Measurements from ENCODE around the gene GPR171. TPM values are rescaled to one million over a fixed set of nuclear protein-coding genes. Genes with fewer than 3 reads are reported as not detected.

Gene GPR171
- total RNA-seq, 1 experiment from 2014 or later = not detected

DNA sequence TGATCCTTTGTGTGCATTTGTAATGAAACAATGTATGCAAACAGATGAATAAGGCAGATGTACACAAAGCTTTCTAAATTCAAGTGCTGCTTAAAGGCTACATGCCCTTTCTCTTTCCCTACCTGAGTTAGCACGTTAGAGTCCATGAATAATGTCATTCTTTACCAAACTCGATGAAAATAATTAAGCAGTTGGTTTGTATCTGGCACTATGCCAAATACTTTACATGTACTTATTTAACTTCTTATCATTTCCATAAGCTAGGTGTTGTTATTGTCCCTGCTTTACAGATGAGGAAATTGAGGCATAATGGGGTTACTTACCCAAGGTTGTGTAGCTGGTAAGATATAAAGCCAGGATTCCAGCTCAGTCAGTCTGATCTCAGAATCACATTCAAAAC is 2.4 kb downstream of the GPR171 start:
- H3K27ac ChIP-seq (ENCODE audit: low read length) = no peak overlapping the region
- H3K4me1 ChIP-seq (ENCODE audit: control insufficient read depth, insufficient read depth, low read length) = no peaks in the 10 kb centered on the region
- in situ Hi-C loops (cut with HindIII; ENCODE audit: low pct_unique_long_range_greater_than_20kb, low sequenced_read_pairs) = no loop called here
- H3K9me3 ChIP-seq (ENCODE audit: control insufficient read depth, insufficient read depth, low read depth, low read length) = no peaks in the 10 kb centered on the region
- intact Hi-C loops (cut with micrococcal nuclease; ENCODE audit: unreplicated experiment) = no loop called here
- no peak for DNase-seq (ENCODE audit: low read depth, low spot score)
- TF ChIP-seq SIN3A (IDR thresholded peaks at IDR 0.05; ENCODE audit: borderline replicate concordance, insufficient read depth, low read depth, low read length) (no peak), TCF7L2 (IDR thresholded peaks at IDR 0.05; ENCODE audit: low read depth, low read length) (no peak), POLR2AphosphoS5 (IDR thresholded peaks at IDR 0.05; ENCODE audit: low read depth, low read length) (no peak), REST (IDR thresholded peaks at IDR 0.05; ENCODE audit: insufficient read depth in 1 of 2, low read depth in 2 of 2, low read length in 1 of 2) (no peak)
- TF ChIP-seq, protein P1, sequence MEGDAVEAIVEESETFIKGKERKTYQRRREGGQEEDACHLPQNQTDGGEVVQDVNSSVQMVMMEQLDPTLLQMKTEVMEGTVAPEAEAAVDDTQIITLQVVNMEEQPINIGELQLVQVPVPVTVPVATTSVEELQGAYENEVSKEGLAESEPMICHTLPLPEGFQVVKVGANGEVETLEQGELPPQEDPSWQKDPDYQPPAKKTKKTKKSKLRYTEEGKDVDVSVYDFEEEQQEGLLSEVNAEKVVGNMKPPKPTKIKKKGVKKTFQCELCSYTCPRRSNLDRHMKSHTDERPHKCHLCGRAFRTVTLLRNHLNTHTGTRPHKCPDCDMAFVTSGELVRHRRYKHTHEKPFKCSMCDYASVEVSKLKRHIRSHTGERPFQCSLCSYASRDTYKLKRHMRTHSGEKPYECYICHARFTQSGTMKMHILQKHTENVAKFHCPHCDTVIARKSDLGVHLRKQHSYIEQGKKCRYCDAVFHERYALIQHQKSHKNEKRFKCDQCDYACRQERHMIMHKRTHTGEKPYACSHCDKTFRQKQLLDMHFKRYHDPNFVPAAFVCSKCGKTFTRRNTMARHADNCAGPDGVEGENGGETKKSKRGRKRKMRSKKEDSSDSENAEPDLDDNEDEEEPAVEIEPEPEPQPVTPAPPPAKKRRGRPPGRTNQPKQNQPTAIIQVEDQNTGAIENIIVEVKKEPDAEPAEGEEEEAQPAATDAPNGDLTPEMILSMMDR (IDR thresholded peaks at IDR 0.05) = no peak
- no peak overlapping the region for H3K4me3 ChIP-seq (ENCODE audit: low read depth in 2 of 2, low read length in 2 of 2)
- CTCF ChIA-PET = no interaction called here
- POLR2A ChIA-PET = no interaction called here
- no peaks in the 10 kb centered on the region for H3K36me3 ChIP-seq (ENCODE audit: control insufficient read depth, insufficient read depth, low read length)
- H3K27me3 ChIP-seq (ENCODE audit: control insufficient read depth, insufficient read depth, low read length) = no peaks in the 10 kb centered on the region
- ATAC-seq = no peak
- BruUV-seq (replicated peaks) = no TSS peak

DNA sequence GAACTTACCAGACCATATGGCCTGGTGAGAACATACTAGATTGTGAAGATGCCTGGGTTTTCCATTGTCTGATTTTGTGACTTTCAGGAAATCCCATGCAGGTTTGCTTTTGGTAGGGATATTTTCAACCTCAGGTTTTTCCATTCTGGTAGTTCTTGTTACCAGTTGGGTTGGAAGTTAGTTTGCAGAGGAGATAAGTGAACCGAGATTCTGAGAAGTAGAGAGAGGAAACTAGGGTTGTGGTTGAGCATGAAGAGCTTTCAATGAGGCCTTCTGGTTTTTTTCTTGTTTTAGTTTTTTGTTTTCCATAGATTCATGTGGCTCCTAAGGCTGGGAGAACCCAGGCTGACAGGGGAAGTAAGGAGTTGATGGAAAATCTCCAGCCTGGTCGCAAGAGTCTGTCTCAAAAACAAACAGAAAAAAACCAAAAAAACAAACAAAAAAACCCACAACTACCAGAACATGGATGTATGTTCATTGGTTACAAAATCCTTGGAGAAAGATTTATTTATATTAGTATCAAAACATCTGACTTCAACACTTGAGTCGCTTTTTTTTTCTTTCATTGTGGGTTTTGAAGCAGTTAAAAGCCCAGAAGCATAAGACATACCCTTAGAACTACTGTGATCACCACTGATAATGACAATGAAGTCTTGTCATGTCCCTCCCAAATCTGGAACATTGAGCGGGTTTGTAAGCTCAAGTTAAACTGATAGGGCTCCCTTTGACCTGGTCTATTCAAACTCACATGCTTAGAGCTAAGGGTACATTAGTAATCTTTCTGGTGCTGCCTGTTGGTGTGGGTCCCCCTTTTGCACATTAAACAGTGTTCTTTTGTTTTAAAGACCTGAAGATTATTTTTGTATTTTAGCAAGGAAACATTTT is 3.2 kb downstream of the GPR171 start:
- ATAC-seq (no peak), DNase-seq (ENCODE audit: low read depth, low spot score) (no peak)
- Histone ChIP-seq H3K27ac (ENCODE audit: low read length) (no peak overlapping the region), H3K27me3 (ENCODE audit: control insufficient read depth, insufficient read depth, low read length) (no peaks in the 10 kb centered on the region), H3K4me3 (ENCODE audit: low read depth in 2 of 2, low read length in 2 of 2) (no peak overlapping the region), H3K36me3 (ENCODE audit: control insufficient read depth, insufficient read depth, low read length) (no peaks in the 10 kb centered on the region), H3K4me1 (ENCODE audit: control insufficient read depth, insufficient read depth, low read length) (no peaks in the 10 kb centered on the region), H3K9me3 (ENCODE audit: control insufficient read depth, insufficient read depth, low read depth, low read length) (no peaks in the 10 kb centered on the region)
- TF ChIP-seq TCF7L2 (IDR thresholded peaks at IDR 0.05; ENCODE audit: low read depth, low read length) (no peak), SIN3A (IDR thresholded peaks at IDR 0.05; ENCODE audit: borderline replicate concordance, insufficient read depth, low read depth, low read length) (no peak), POLR2AphosphoS5 (IDR thresholded peaks at IDR 0.05; ENCODE audit: low read depth, low read length) (no peak), REST (IDR thresholded peaks at IDR 0.05; ENCODE audit: insufficient read depth in 1 of 2, low read depth in 2 of 2, low read length in 1 of 2) (no peak)
- TF ChIP-seq, protein P1 (IDR thresholded peaks at IDR 0.05) = no peak
- CTCF ChIA-PET = no interaction called here
- POLR2A ChIA-PET = no interaction called here
- in situ Hi-C loops (cut with HindIII; ENCODE audit: low pct_unique_long_range_greater_than_20kb, low sequenced_read_pairs) = no loop called here
- BruUV-seq (replicated peaks) = no TSS peak
- intact Hi-C loops (cut with micrococcal nuclease; ENCODE audit: unreplicated experiment) = no loop called here
